Measurements from ENCODE around the gene MARF1. TPM values are rescaled to one million over a fixed set of nuclear protein-coding genes. Genes with fewer than 3 reads are reported as not detected.
A peak's percentile ranks its signal among the peaks of the same experiment; 100 is the strongest.
"Not testable (repeated sequence)": the region's sequence is repeated elsewhere in the genome, so short reads cannot be mapped to it uniquely, and the experiment has no call there.

MARF1 gene
- total RNA-seq, 1 donor from 2014 or later: 32.4 TPM

GRCh38 chr16:15650698-15651171 lies 7.8 kb upstream of the MARF1 start:
- peak; percentile 6 for ATAC-seq

- ATAC-seq: peak; percentile 97
Observed at GRCh38 chr16:15650019-15650697, 7.2 kb upstream of the MARF1 start, which contains the start of gene NDE1. Gene NDE1 (plus strand): TSS chr16:15650245. CDS start chr16:15664779, 14,534 bp downstream.

GRCh38 chr16:15649727-15650018 lies 6.7 kb upstream of the MARF1 start:
- no peak for ATAC-seq

GRCh38 chr16:15649311-15649710 lies 6.4 kb upstream of the MARF1 start:
- ATAC-seq: not testable (repeated sequence)

- no peak for ATAC-seq
Observed at GRCh38 chr16:15648135-15648730, 5.3 kb upstream of the MARF1 start.

GRCh38 chr16:15647294-15648014 lies 4.5 kb upstream of the MARF1 start:
- ATAC-seq: no peak

- ATAC-seq: not testable (repeated sequence)
Observed at GRCh38 chr16:15646557-15647293, 3.8 kb upstream of the MARF1 start.

GRCh38 chr16:15644962-15645465 lies 2.1 kb upstream of the MARF1 start:
- peak; percentile 16 for ATAC-seq

GRCh38 chr16:15644267-15644961 lies 1.5 kb upstream of the MARF1 start:
- ATAC-seq: peak; percentile 78

GRCh38 chr16:15643946-15644250 lies 944 bp upstream of the MARF1 start:
- ATAC-seq: no peak

- ATAC-seq: peak; percentile 62
Observed at GRCh38 chr16:15642557-15643047, 352 bp downstream of the MARF1 start.

- no peak for ATAC-seq
Observed at GRCh38 chr16:15641753-15642556, 999 bp downstream of the MARF1 start.

GRCh38 chr16:15640966-15641365 lies 2.0 kb downstream of the MARF1 start:
- ATAC-seq: no peak

GRCh38 chr16:15639061-15639568 lies 3.8 kb downstream of the MARF1 start:
- no peak for ATAC-seq

- no peak for ATAC-seq
Observed at GRCh38 chr16:15636392-15636873, 6.5 kb downstream of the MARF1 start.

- ATAC-seq: no peak
Observed at GRCh38 chr16:15635926-15636325, 7.0 kb downstream of the MARF1 start.

- no peak for ATAC-seq
Observed at GRCh38 chr16:15631730-15632409, 11.1 kb downstream of the MARF1 start.

GRCh38 chr16:15621889-15622288 lies 21.1 kb downstream of the MARF1 start:
- no peak for ATAC-seq

GRCh38 chr16:15621456-15621855 lies 21.5 kb downstream of the MARF1 start:
- ATAC-seq: no peak

GRCh38 chr16:15620611-15621195 lies 22.3 kb downstream of the MARF1 start:
- ATAC-seq: no peak
